GM21447 (cell line): ENCODE data around the gene ZBTB24.
A peak's percentile ranks its signal among the peaks of the same experiment; 100 is the strongest.
"Not testable (repeated sequence)": the region's sequence is repeated elsewhere in the genome, so short reads cannot be mapped to it uniquely, and the experiment has no call there.

Source experiments
- ATAC-seq: cut with Tn5 transposase; IDR thresholded peaks from one replicate; pipeline ENCODE4 v1.9.1; 2021; ENCODE audit not compliant: unreplicated experiment

ZBTB24 gene

DNA sequence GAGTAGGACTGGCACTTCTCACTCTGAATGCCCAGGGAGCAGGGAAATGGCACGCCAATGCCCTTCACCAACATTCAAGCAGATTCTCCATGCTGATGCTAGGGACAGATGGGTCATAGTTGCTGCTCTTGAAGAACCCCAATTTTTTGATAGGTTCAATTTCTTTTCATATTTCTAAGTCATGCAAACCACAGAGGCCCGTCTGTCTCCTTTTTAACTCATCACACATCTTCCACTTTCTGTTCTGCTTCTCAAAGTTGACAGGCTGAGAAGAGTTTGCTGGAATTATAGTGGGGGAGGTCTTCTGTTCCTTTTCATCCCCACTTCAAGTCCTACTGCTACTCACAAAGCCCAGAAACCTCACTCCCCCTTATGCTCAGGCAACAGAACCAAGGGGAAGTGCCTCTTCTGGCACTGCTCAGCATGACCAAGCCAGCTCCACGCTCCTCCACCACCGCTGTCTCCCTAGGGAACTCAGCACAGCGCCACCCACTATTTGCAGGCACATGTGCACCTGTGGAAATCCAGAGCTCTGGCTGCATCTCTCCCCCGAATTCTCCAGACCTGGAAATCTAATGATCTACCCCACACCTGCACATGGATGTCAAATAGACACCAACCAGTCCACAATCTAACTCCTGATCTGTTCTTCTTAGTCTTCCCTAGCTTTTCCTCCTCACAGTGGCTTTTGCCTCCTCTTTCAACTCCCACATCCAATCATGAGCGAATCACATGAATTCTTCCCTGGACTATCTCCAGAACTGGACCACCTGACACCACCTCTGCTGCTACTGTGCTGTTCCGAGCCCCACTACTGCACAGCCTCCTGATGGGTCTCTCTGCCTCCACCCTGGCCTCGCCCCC lies 10.7 kb downstream of the ZBTB24 start:
- ATAC-seq: peak; percentile 72

GRCh38 chr6:109471105-109471810 lies 11.8 kb downstream of the ZBTB24 start:
- no peak for ATAC-seq

- no peak for ATAC-seq
Measured at GRCh38 chr6:109469591-109470189, 13.3 kb downstream of the ZBTB24 start.

GRCh38 chr6:109467696-109468095 lies 15.3 kb downstream of the ZBTB24 start:
- ATAC-seq: no peak

GRCh38 chr6:109466212-109466923 lies 16.7 kb downstream of the ZBTB24 start:
- ATAC-seq: no peak

- ATAC-seq: no peak
Measured at GRCh38 chr6:109465772-109466171, 17.2 kb downstream of the ZBTB24 start.

GRCh38 chr6:109461733-109462526 lies 21.1 kb downstream of the ZBTB24 start:
- no peak for ATAC-seq

- not testable (repeated sequence) for ATAC-seq
Measured at GRCh38 chr6:109461205-109461604, 21.8 kb downstream of the ZBTB24 start.

- no peak for ATAC-seq
Measured at GRCh38 chr6:109460161-109460829, 22.7 kb downstream of the ZBTB24 start.

- ATAC-seq: peak; percentile 27
Measured at GRCh38 chr6:109458774-109459531, 24.1 kb downstream of the ZBTB24 start.

- no peak for ATAC-seq
Measured at GRCh38 chr6:109457562-109457996, 25.4 kb downstream of the ZBTB24 start.

GRCh38 chr6:109456710-109457561 lies 26.1 kb downstream of the ZBTB24 start:
- ATAC-seq: no peak

- peak; percentile 6 for ATAC-seq
Measured at GRCh38 chr6:109456111-109456583, 26.9 kb downstream of the ZBTB24 start.

DNA sequence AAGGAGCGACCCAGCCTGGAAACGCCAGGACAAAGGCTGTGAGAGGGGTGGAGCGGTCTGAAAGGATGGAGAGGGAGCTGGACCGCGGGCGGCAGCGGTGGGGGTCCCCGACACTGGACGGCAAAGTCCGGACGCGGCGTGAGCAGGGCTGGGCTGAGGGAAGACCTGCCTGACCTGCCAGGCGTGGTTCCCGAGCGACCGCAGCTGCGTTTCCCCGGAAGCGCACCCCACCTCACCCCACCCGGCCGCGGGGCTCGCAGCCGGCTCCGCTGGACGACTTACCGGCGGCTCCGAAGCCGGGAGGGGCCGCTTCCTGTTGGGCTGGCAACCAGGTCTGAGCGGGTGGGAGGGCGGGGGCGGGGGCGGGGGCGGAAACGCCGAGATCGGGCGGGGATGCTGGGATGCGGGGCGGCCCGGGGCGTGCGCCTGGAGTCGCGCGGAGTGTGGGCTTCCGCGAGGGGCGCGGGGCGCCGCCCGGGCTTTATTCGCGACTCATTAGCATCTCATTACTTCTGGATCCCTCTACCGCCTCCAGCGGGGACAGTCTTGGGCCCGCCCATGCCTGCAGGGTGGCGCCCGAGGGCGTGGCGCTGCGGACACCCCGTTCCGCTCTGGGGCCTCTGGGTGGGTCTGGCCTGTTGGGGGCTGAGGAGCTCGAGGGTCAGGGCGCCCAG lies 27.4 kb downstream of the ZBTB24 start, which contains the start of gene MICAL1:
Gene MICAL1 (minus strand): TSS at position 336 of the 674 bp plus-strand sequence. CDS start 1,576 bp downstream, outside the sequence.
- ATAC-seq: peak; percentile 43

DNA sequence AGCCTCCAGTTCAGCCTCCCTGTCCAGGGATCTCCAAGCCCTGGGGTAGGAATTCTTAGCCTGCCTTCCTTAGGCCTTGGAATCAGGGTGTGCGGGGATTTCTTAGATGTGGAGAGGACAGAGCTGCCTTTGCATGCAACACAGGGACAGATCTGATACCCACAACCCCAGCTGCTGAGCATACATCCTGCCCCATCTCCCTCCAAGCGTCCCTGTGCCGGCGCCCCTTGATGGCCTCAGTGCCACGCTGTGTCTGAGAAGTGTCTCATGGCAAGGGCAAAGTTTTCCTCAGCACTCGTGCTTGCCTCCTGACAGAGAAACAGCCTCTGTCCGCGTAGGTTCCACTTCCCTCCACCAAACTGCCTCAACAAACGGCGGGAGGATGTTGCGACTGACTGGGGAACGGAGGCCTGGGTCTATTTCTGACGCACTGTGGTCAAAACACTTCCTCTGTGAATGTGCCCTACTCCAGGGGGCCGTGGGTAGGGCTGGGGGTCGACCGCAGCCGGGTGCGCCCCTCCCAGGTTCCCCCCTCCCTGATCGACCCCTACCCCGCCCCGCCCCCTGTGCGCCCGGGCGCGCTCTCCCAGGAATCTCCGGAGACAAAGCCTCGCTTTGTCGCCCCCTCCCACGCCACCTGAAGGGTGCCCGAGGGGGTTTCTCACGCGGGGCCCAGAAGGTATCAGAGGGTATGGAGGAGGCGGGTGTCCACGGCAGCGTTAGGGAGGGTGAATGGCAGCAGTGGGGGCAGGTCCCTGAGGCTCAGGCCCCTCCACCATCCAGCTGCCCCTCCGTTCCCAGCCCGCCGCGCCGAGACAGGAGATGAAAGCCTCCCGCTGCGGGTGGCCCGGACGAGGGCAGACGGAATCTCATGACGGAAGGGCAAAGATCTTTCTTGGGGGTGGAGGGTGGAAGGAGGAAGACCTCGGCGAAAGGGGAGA lies 28.3 kb downstream of the ZBTB24 start:
- peak; percentile 40 for ATAC-seq
